HG02798 (cell line): ENCODE data around the gene PYM1.

Source experiments
- ATAC-seq: cut with Tn5 transposase; IDR thresholded peaks from one replicate; pipeline ENCODE4 v1.9.1; 2021; ENCODE audit warnings: mild to moderate bottlenecking; ENCODE audit not compliant: unreplicated experiment, poor library complexity

PYM1 gene

DNA sequence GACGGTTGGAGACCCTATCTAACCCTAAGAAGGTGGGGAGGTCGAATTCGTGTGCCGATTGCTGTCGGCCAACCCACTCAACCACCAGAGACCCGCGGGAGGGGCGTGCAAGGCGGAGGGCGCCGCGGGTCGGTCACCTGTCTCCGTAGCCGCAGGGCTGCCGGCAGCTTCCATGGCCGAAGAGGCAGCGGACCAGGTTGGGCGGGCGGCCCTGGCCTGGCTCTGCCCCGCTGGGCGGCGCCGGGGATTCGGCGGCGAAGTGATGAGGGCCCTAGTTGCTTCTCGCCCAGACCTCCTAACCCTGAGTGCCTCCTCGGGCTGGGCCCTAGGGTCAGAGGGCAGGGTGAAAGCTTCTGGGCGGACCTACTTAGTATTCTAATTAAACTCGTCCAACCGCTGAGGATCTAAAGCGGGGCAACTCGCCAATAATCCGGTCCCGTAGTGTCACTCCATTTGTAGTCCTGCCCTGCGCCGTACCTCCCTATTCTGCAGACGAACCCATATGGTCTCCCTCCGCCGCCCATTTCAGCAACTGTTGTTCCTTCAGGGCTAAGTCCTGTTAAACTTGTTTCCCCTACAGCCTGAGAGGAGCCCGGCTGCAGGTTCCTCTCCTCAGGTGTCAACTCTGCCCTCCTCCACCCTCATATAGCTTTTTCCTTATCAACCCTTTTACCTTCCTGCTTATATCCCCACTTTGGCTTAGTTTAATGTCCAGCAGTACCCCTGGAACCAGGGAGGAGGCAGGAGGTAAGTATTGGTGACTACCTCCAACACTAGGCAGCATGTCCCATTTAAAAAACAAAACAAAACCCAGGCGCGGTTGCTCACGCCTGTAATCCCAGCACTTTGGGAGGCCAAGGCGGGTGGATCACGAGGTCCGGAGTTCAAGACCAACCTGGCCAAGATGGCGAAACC, at the start of gene PYM1:
Gene PYM1 (minus strand): TSS at position 307 of the 915 bp plus-strand sequence. CDS start 133 bp downstream, at position 174.
- ATAC-seq, result peak; percentile 53

DNA sequence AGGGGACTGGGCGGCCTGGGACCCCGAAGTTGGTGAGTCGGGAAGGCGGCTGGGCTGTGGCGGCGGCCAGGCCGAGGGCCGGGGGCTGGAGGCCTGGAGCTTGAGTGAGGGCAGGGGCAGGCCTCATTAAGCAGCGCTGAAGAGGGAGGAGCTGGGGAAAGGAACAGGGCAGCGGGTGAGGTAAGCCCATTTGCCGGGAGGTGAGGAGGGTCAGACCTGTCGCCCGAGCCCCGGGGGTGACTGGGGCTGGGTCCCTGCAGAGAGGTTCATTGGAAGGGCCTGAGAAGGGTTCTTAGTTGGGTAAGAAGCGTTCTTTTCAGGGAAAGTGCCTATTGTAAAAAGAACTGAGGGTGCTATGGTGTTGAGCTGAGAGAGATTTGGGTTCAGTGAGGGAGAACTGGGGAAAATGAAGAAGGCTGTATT, 46.6 kb upstream of the PYM1 start:
- ATAC-seq, result peak; percentile 5

- ATAC-seq, result peak; percentile 94
Measured at GRCh38 chr12:55973599-55974307, 46.1 kb upstream of the PYM1 start, which contains the start of gene RAB5B. TSS of gene RAB5B (plus strand) at chr12:55974078. CDS start at chr12:55986961, 12,883 bp downstream.

DNA sequence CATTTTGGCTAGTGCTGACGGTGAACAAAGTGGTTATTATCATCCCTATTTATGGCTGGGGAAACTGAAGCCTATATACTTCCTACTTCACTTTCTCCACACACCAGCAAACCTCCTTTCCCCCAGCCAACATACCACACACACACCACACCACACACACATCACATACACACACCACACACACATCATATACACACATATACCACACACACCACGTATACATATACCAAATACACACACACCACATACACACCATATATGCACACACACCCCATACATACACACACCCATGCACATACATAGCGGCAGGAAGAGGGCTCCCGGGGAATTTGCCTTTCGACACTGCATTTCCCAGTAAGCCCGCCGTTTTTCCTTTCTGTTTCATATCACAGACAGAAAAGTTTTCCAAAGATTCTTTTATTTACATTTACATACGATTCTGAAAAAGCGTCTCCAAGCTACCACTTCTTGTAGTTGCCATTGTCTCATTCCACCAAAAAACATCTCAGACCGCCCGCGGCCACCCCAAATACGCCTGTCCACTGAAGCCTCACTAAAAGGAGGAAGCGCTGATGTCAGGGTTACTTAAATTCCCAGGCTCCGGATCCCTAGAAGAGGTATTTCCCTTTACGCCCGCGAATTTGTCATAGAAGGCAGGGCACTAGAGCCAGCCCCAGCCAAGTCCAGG, 45.4 kb upstream of the PYM1 start:
- ATAC-seq, result no peak

- ATAC-seq, result no peak
Measured at GRCh38 chr12:55972456-55972855, 44.8 kb upstream of the PYM1 start.

- ATAC-seq, result no peak
Measured at GRCh38 chr12:55972042-55972441, 44.3 kb upstream of the PYM1 start.

DNA sequence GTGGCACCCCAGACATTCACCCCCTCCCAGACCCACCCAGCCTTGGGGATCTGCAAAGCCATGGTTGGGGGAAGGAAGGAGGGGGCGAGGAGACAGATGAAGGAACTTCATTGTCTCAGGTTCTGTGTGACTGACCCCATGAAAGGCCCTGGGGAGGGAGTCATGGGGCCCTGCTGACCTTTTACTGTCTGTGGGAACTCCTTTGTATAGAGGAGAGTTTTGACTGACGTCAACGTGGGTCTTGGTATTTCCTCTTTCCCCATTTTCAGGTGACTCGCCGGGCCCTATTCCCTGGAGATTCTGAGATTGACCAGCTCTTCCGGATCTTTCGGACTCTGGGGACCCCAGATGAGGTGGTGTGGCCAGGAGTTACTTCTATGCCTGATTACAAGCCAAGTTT, 43.1 kb upstream of the PYM1 start:
- ATAC-seq, result no peak

DNA sequence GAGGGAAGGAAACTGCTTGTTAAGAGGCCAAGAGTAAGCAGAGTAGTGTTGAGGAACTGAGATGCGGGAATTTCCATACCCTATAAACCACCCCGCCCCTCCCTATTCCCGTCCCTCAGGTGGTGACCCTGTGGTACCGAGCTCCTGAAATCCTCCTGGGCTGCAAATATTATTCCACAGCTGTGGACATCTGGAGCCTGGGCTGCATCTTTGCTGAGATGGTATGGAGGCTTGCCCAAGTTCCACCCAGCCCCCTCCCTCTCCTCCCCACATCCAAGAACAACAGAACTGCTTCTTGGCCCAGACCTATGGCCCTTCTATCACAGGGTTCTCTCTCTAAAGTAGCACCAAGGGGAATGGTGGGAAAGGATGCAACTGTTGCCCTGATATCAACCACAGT, 41.7 kb upstream of the PYM1 start:
- no peak for ATAC-seq

DNA sequence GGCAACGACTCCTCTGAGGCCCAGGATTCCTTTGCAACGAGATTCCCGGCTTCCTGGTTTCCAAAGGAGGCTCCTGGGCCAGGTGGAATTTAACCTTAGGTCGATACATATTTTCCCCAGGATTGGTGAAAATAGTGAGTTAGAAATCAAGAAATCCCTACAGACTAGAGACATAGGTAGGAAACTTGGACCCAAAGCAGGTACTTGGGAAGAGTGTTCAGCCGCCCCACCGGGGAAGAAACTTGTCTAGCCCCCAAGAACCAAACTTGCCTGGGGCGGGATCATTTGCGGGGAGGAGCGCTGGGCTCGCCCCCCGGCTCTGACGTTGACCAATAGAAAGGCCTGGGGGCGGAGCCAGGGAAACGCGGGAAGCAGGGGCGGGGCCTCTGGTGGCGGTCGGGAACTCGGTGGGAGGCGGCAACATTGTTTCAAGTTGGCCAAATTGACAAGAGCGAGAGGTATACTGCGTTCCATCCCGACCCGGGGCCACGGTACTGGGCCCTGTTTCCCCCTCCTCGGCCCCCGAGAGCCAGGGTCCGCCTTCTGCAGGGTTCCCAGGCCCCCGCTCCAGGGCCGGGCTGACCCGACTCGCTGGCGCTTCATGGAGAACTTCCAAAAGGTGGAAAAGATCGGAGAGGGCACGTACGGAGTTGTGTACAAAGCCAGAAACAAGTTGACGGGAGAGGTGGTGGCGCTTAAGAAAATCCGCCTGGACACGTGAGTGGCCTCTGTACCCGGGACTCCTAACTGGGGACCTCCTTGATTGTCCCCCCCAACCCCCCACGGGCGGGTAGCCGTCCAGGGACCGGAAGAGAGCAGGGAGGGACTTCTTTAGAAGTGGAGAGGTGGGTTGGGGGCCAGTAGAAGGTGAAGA, 39.0 kb upstream of the PYM1 start, which contains the start of gene CDK2:
Gene CDK2 (plus strand): TSS at position 423 of the 874 bp plus-strand sequence. CDS start 179 bp downstream, at position 602.
- ATAC-seq, result peak; percentile 98

GRCh38 chr12:55965941-55966407, 38.3 kb upstream of the PYM1 start, which contains the start of gene PMEL:
TSS of gene PMEL (minus strand) at chr12:55966042. CDS start at chr12:55966011, 31 bp downstream.
- ATAC-seq, result no peak

DNA sequence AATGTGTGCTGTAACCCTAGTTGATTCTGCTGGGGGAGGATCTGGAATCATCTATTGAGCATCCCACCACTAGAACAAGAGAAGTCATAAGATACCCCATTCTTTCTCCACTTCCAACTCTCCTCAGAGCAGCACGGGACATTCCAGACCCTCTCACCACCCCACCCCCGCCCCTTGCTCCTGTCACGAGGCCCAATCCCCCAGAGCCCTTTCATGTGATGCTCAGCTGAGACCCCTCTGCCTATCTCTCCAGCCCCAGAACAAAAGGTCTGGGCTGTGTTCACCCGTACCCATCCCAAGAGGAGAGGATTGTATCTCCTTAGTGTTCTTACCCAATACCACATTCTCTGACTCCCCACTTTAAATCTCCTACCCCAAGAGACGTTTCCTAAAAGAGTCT, 37.5 kb upstream of the PYM1 start:
- ATAC-seq, result no peak

- ATAC-seq, result no peak
Measured at GRCh38 chr12:55963760-55964159, 36.1 kb upstream of the PYM1 start.

- ATAC-seq, result no peak
Measured at GRCh38 chr12:55957106-55957859, 29.6 kb upstream of the PYM1 start.

- no peak for ATAC-seq
Measured at GRCh38 chr12:55955800-55956508, 28.3 kb upstream of the PYM1 start.

- ATAC-seq, result no peak
Measured at GRCh38 chr12:55955344-55955743, 27.6 kb upstream of the PYM1 start.

- ATAC-seq, result no peak
Measured at GRCh38 chr12:55946553-55946952, 18.9 kb upstream of the PYM1 start.

DNA sequence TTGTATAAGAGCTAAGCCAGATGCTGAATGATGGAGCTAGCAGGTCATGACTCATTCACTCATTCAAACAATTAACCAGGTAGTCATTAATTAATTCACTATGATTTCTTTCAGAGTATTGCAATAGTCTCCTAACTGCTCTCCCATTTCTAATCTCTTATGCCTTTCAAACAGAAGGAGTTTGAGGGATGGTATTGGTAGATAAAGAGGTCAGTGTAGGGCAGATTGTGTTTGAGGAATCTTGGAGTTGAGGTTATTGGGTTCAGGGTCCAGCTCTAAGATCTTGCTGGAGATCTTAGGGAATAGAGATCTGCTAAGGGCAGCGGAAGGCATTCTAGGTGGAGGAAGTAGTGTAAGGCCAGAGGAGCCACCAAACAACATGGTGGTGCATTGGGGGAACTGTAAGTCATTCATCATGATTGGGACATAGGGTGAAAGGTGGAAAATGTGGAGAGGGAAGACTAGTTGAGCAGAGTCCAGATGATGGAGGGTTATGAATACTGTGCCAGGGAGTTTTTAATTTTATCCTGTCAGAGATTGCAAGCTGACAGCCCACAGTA, 15.0 kb upstream of the PYM1 start:
- ATAC-seq, result no peak

GRCh38 chr12:55942055-55942454, 14.4 kb upstream of the PYM1 start:
- no peak for ATAC-seq
